HepG2 (cell line): ENCODE data around the gene RASA2. TPM values are rescaled to one million over a fixed set of nuclear protein-coding genes. Genes with fewer than 3 reads are reported as not detected.

Source experiments
- CEBPG ChIP-seq: IDR thresholded peaks from 2 replicates; pipeline ENCODE4 v1.6.1; 2016
- GATAD2A ChIP-seq: IDR thresholded peaks from 2 replicates; pipeline ENCODE4 v1.6.1; 2016
- JUNB ChIP-seq: sonication (generic); formaldehyde crosslinking; IDR thresholded peaks from 2 replicates; pipeline ENCODE4 v1.8.0; 2022; ENCODE audit warnings: missing genetic modification reagents, mild to moderate bottlenecking, borderline replicate concordance
- KLF9 ChIP-seq: IDR thresholded peaks from 2 replicates; pipeline ENCODE4 v1.6.1; 2016; ENCODE audit warnings: low read depth
- LCORL ChIP-seq, 2 experiments: fragments of 450-650 bp in 1 of 2; sonication (generic) in 1 of 2; formaldehyde crosslinking in 1 of 2; IDR thresholded peaks; 2 replicates each; pipeline versions ENCODE4 v1.5.0 to v1.6.1; 2017 to 2020; ENCODE audit warnings: antibody characterized with exemption in 1 of 2, missing genetic modification reagents in 1 of 2
- MAFG ChIP-seq: sonication (generic); formaldehyde crosslinking; IDR thresholded peaks from 2 replicates; pipeline ENCODE4 v1.5.1; 2020; ENCODE audit warnings: mild to moderate bottlenecking, missing genetic modification reagents
- MEF2D ChIP-seq: sonication (generic); formaldehyde crosslinking; IDR thresholded peaks from 2 replicates; pipeline ENCODE4 v1.5.1; 2020; ENCODE audit warnings: mild to moderate bottlenecking, missing genetic modification reagents
- MYC ChIP-seq: sonication (generic); formaldehyde crosslinking; IDR thresholded peaks from 2 replicates; pipeline ENCODE4 v1.9.0; 2021; ENCODE audit warnings: missing genetic modification reagents, borderline replicate concordance
- NCOA2 ChIP-seq: sonication (generic); formaldehyde crosslinking; IDR thresholded peaks from 2 replicates; pipeline ENCODE4 v1.8.0; 2022; ENCODE audit warnings: inconsistent platforms
- PAWR ChIP-seq: sonication (generic); formaldehyde crosslinking; IDR thresholded peaks from 2 replicates; pipeline ENCODE4 v1.4.0; 2020; ENCODE audit warnings: missing genetic modification reagents, mild to moderate bottlenecking, borderline replicate concordance
- POGZ ChIP-seq: sonication (generic); formaldehyde crosslinking; IDR thresholded peaks from 2 replicates; pipeline ENCODE4 v1.4.0; 2020; ENCODE audit warnings: mild to moderate bottlenecking, missing genetic modification reagents
- POLR2A ChIP-seq, 2 experiments: IDR thresholded peaks; 2 replicates each; pipeline ENCODE4 v1.6.1; 2011; ENCODE audit warnings: low read depth in 2 of 2, low read length in 2 of 2, mild to moderate bottlenecking in 1 of 2, moderate library complexity in 1 of 2; ENCODE audit not compliant: insufficient read depth in 1 of 2
- RARA ChIP-seq: IDR thresholded peaks from 2 replicates; pipeline ENCODE4 v1.6.1; 2016; ENCODE audit warnings: missing genetic modification reagents, missing compliant biosample characterization
- REXO4 ChIP-seq: sonication (generic); formaldehyde crosslinking; IDR thresholded peaks from 2 replicates; pipeline ENCODE4 v1.8.0; 2022; ENCODE audit warnings: missing genetic modification reagents, mild to moderate bottlenecking, borderline replicate concordance
- SATB2 ChIP-seq: sonication (generic); formaldehyde crosslinking; IDR thresholded peaks from 2 replicates; pipeline ENCODE4 v1.5.0; 2020; ENCODE audit warnings: missing genetic modification reagents
- SRY ChIP-seq: sonication (generic); formaldehyde crosslinking; IDR thresholded peaks from 2 replicates; pipeline ENCODE4 v1.8.0; 2022; ENCODE audit warnings: mild to moderate bottlenecking, missing genetic modification reagents
- TBX3 ChIP-seq: fragments of 450-650 bp; IDR thresholded peaks from 2 replicates; pipeline ENCODE4 v1.6.1; 2017; ENCODE audit warnings: antibody characterized with exemption, mild to moderate bottlenecking, inconsistent platforms, borderline replicate concordance
- ZNF10 ChIP-seq: sonication (generic); formaldehyde crosslinking; IDR thresholded peaks from 2 replicates; pipeline ENCODE4 v1.4.0; 2020; ENCODE audit warnings: mild to moderate bottlenecking, low read depth, missing genetic modification reagents, borderline replicate concordance
- ZNF225 ChIP-seq: sonication (generic); formaldehyde crosslinking; IDR thresholded peaks from 2 replicates; pipeline ENCODE4 v1.4.0; 2020; ENCODE audit warnings: mild to moderate bottlenecking, missing genetic modification reagents
- ZNF431 ChIP-seq: sonication (generic); formaldehyde crosslinking; IDR thresholded peaks from 2 replicates; pipeline ENCODE4 v1.9.0; 2022; ENCODE audit warnings: missing genetic modification reagents, low read depth, mild to moderate bottlenecking, borderline replicate concordance
- ZNF441 ChIP-seq: sonication (generic); formaldehyde crosslinking; IDR thresholded peaks from 2 replicates; pipeline ENCODE4 v1.7.0; 2021; ENCODE audit warnings: missing genetic modification reagents, borderline replicate concordance
- ZNF446 ChIP-seq: sonication (generic); formaldehyde crosslinking; IDR thresholded peaks from 2 replicates; pipeline ENCODE4 v1.5.0; 2020; ENCODE audit warnings: mild to moderate bottlenecking, missing genetic modification reagents
- ZNF558 ChIP-seq: sonication (generic); formaldehyde crosslinking; IDR thresholded peaks from 2 replicates; pipeline ENCODE4 v1.9.0; 2022; ENCODE audit warnings: mild to moderate bottlenecking, missing genetic modification reagents, borderline replicate concordance
- ZNF7 ChIP-seq: IDR thresholded peaks from 2 replicates; pipeline ENCODE4 v1.6.1; 2016; ENCODE audit warnings: missing biosample characterization, missing genetic modification reagents
- ZNF75D ChIP-seq: sonication (generic); formaldehyde crosslinking; IDR thresholded peaks from 2 replicates; pipeline ENCODE4 v1.8.1; 2023; ENCODE audit warnings: missing genetic modification reagents, mild to moderate bottlenecking, borderline replicate concordance
- ZNF780A ChIP-seq: sonication (generic); formaldehyde crosslinking; IDR thresholded peaks from 2 replicates; pipeline ENCODE4 v1.8.0; 2022; ENCODE audit warnings: mild to moderate bottlenecking, missing genetic modification reagents, moderate library complexity
- ZNF816 ChIP-seq: sonication (generic); formaldehyde crosslinking; IDR thresholded peaks from 2 replicates; pipeline ENCODE4 v1.8.0; 2022; ENCODE audit warnings: missing genetic modification reagents, mild to moderate bottlenecking, borderline replicate concordance
- polyA plus RNA-seq, 8 experiments: library from polyadenylated mRNA; depleted of rRNA in 3 of 8; stranded (reverse) in 7 of 8; unstranded in 1 of 8; fragments of >200 nt; fragmentation: Illumina TruSeq in 4 of 8; extraction: Trizol in 4 of 8; gene quantifications; 2 replicates each; pipeline versions ENCODE4 v1.2.1 to v1.2.3, GENCODE V29; 2011 to 2016; ENCODE audit warnings: low read depth in 4 of 8, missing spikeins in 1 of 8, mixed read lengths in 1 of 8; ENCODE audit not compliant: insufficient read depth in 1 of 8
- total RNA-seq, 5 experiments: library from RNA; depleted of rRNA; stranded (reverse); fragments of >200 nt; fragmentation: Illumina TruSeq; extraction: Trizol; gene quantifications; 2 replicates each; pipeline ENCODE4 v1.2.3, GENCODE V29; 2016; ENCODE audit warnings: low read depth in 1 of 5
- TF ChIP-seq, protein P1 (sequence below): sonication (generic); IDR thresholded peaks from 2 replicates; pipeline ENCODE4 v1.6.1; 2016; ENCODE audit warnings: low read depth, borderline replicate concordance
- TF ChIP-seq, protein P2 (sequence below): sonication (generic); formaldehyde crosslinking; IDR thresholded peaks from 2 replicates; pipeline ENCODE4 v1.4.0; 2020; ENCODE audit warnings: low read depth, mild to moderate bottlenecking, missing genetic modification reagents
- TF ChIP-seq, protein P3 (sequence below): sonication (generic); formaldehyde crosslinking; IDR thresholded peaks from 2 replicates; pipeline ENCODE4 v1.8.0; 2022; ENCODE audit warnings: low read depth, missing genetic modification reagents

Gene RASA2
- total and polyA plus RNA-seq, 2 of the 13 experiments (the other 11 are each of a cell fraction or from before 2014, with no cell fraction given) = 5.4 to 8.5 TPM

DNA sequence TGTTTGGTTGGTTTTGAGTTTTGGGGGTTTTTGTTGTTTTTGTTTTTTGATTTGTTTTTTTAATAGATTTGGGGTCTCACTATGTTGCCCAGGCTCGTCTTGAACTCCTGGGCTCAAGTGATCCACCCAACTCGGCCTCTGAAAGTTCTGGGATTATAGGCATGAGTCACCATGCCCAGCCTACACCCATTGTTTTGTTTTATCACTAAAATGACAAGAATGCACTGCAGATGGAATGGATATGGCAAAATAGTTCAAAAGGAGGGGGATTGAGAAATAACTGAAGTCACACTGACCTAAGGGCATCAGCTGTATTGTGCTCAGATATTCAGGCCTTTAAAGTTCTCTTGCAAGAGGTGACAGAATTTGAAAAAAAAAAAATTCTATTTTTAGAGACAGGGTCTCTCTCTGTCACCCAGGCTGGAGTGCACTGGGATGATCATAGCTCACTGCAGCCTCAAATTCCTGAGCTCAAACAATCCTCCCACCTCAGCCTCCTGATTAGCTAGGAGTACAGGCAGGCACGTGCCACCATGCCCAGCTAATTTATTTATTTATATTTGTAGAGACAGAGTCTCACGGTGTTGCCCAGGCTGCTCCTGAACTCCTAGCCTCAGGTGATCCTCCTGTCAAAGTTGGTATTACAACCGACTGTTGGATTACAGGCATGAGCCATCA lies 4.4 kb upstream of the RASA2 start (continued):
- TF ChIP-seq CEBPG (CRISPR knock-in tag) = peak; percentile 73
- TF ChIP-seq RARA (CRISPR knock-in tag) = peak; percentile 57
- TF ChIP-seq, protein P1, sequence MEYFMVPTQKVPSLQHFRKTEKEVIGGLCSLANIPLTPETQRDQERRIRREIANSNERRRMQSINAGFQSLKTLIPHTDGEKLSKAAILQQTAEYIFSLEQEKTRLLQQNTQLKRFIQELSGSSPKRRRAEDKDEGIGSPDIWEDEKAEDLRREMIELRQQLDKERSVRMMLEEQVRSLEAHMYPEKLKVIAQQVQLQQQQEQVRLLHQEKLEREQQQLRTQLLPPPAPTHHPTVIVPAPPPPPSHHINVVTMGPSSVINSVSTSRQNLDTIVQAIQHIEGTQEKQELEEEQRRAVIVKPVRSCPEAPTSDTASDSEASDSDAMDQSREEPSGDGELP = peak; percentile 84
- no peak for TF ChIP-seq MAFG (CRISPR knock-in tag)
- TF ChIP-seq SRY (CRISPR knock-in tag) = no peak
- TF ChIP-seq ZNF225 = no peak
- no peak for TF ChIP-seq ZNF780A (CRISPR knock-in tag)
- no peak for TF ChIP-seq MYC
- TF ChIP-seq ZNF7 (CRISPR knock-in tag) = no peak
- 0 out of 2 replicates have a peak, but pooled peaks have one; percentile 35 for TF ChIP-seq MEF2D (CRISPR knock-in tag)
- TF ChIP-seq ZNF75D (CRISPR knock-in tag) = no peak
- no peak for TF ChIP-seq ZNF10 (CRISPR knock-in tag)
- no peak for TF ChIP-seq ZNF441 (CRISPR knock-in tag)
- TF ChIP-seq, protein P2, sequence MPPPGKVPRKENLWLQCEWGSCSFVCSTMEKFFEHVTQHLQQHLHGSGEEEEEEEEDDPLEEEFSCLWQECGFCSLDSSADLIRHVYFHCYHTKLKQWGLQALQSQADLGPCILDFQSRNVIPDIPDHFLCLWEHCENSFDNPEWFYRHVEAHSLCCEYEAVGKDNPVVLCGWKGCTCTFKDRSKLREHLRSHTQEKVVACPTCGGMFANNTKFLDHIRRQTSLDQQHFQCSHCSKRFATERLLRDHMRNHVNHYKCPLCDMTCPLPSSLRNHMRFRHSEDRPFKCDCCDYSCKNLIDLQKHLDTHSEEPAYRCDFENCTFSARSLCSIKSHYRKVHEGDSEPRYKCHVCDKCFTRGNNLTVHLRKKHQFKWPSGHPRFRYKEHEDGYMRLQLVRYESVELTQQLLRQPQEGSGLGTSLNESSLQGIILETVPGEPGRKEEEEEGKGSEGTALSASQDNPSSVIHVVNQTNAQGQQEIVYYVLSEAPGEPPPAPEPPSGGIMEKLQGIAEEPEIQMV (CRISPR knock-in tag) = no peak
- no peak for TF ChIP-seq ZNF558 (CRISPR knock-in tag)
- TF ChIP-seq POLR2A (IDR thresholded peaks at IDR 0.05; ENCODE audit: insufficient read depth in 1 of 2, low read depth in 2 of 2, low read length in 2 of 2) = no peak
- no peak for TF ChIP-seq PAWR (CRISPR knock-in tag)
- TF ChIP-seq ZNF816 = no peak
- peak; percentile 29; the same call in 1 of the 2 replicates for TF ChIP-seq LCORL (IDR thresholded peaks at IDR 0.05)
- no peak for TF ChIP-seq LCORL (CRISPR knock-in tag; IDR thresholded peaks at IDR 0.05)
- TF ChIP-seq POGZ (CRISPR knock-in tag) = no peak
- TF ChIP-seq TBX3 = peak; percentile 51; the same call in 1 of the 2 replicates
- TF ChIP-seq KLF9 (CRISPR knock-in tag) = no peak
- no peak for TF ChIP-seq SATB2 (CRISPR knock-in tag)
- no peak for TF ChIP-seq ZNF431 (CRISPR knock-in tag)
- TF ChIP-seq GATAD2A (CRISPR knock-in tag) = peak; percentile 61; the same call in 1 of the 2 replicates
- TF ChIP-seq, protein P3, sequence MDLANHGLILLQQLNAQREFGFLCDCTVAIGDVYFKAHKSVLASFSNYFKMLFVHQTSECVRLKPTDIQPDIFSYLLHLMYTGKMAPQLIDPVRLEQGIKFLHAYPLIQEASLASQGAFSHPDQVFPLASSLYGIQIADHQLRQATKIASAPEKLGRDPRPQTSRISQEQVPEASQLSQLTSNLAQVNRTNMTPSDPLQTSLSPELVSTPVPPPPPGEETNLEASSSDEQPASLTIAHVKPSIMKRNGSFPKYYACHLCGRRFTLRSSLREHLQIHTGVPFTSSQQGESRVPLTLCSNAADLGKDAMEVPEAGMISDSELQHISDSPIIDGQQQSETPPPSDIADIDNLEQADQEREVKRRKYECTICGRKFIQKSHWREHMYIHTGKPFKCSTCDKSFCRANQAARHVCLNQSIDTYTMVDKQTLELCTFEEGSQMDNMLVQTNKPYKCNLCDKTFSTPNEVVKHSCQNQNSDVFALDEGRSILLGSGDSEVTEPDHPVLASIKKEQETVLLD (CRISPR knock-in tag) = no peak
- peak; percentile 54 for TF ChIP-seq NCOA2
- no peak for TF ChIP-seq ZNF446 (CRISPR knock-in tag)
- TF ChIP-seq REXO4 (CRISPR knock-in tag) = no peak
- TF ChIP-seq JUNB (CRISPR knock-in tag) = peak; percentile 52; the same call in 1 of the 2 replicates
